IMR-90 (cell line): Measurements from ENCODE around the gene SHC4. TPM values are rescaled to one million over a fixed set of nuclear protein-coding genes. Genes with fewer than 3 reads are reported as not detected.

Source experiments
- ATAC-seq: fragments of 200-7000 bp; cut with Tn5 transposase; 2 replicates; pipeline ENCODE4 v1.9.1; 2020; ENCODE audit warnings: low read depth, mild to moderate bottlenecking, moderate library complexity
- BruUV-seq: library from RNA; stranded (reverse); fragments of 400-500 nt; replicated peaks from 2 replicates; lab custom pipeline; 2021; lab: Mats Ljungman, UMichigan
- CTCF ChIA-PET: fragments of 300-600 bp; formaldehyde crosslinking; extraction: SDS; loops from one replicate; lab custom pipeline; 2021; ENCODE audit warnings: antibody characterized with exemption; lab: Yijun Ruan, JAX
- POLR2A ChIA-PET: fragments of 300-600 bp; sonication (Branson Sonifier 250); formaldehyde crosslinking; loops from one replicate; lab custom pipeline; 2022; ENCODE audit warnings: antibody characterized with exemption; ENCODE audit not compliant: unreplicated experiment; lab: Charles Lee
- DNase-seq: peaks from one replicate; pipeline ENCODE4 v3.0.0; 2013
- H2AFZ ChIP-seq: replicated peaks from 2 replicates; pipeline ENCODE3; 2013; ENCODE audit warnings: low read length, mild to moderate bottlenecking; ENCODE audit not compliant: poor library complexity
- H2AK5ac ChIP-seq: 2 replicates; pipeline ENCODE4 v1.6.1; 2013; ENCODE audit warnings: low read depth, low read length, inconsistent platforms
- H2AK9ac ChIP-seq: replicated peaks from 2 replicates; pipeline ENCODE3; 2013; ENCODE audit warnings: mild to moderate bottlenecking, low read depth, low read length, moderate library complexity; ENCODE audit not compliant: poor library complexity
- H2BK120ac ChIP-seq: 2 replicates; pipeline ENCODE4 v1.6.1; 2013; ENCODE audit warnings: low read depth, low read length, inconsistent platforms
- H2BK15ac ChIP-seq: 3 replicates; pipeline ENCODE4 v1.6.1; 2013; ENCODE audit warnings: low read depth, low read length, inconsistent platforms
- H2BK20ac ChIP-seq: 2 replicates; pipeline ENCODE4 v1.6.1; 2013; ENCODE audit warnings: low read depth, mild to moderate bottlenecking, inconsistent platforms, low read length, moderate library complexity
- H2BK5ac ChIP-seq: 2 replicates; pipeline ENCODE4 v1.6.1; 2013; ENCODE audit warnings: mild to moderate bottlenecking, low read depth, low read length, inconsistent platforms; ENCODE audit not compliant: poor library complexity, severe bottlenecking
- H3K14ac ChIP-seq: replicated peaks from 2 replicates; pipeline ENCODE4 v1.6.1; 2013; ENCODE audit warnings: low read depth, low read length, inconsistent platforms
- H3K18ac ChIP-seq: 2 replicates; pipeline ENCODE4 v1.6.1; 2013; ENCODE audit warnings: low read depth, low read length, control low read depth
- H3K23ac ChIP-seq: 2 replicates; pipeline ENCODE4 v1.6.1; 2013; ENCODE audit warnings: low read depth, low read length, inconsistent platforms
- H3K27ac ChIP-seq: 2 replicates; pipeline ENCODE4 v1.5.1; 2013; ENCODE audit warnings: mild to moderate bottlenecking, control low read depth, low read length; ENCODE audit not compliant: insufficient read depth
- H3K27me3 ChIP-seq: 2 replicates; pipeline ENCODE4 v1.6.1; 2013; ENCODE audit warnings: low read length; ENCODE audit not compliant: control insufficient read depth, insufficient read depth
- H3K36me3 ChIP-seq: 2 replicates; pipeline ENCODE4 v1.6.1; 2013; ENCODE audit warnings: low read length, mixed read lengths; ENCODE audit not compliant: control insufficient read depth, insufficient read depth
- H3K4ac ChIP-seq: 2 replicates; pipeline ENCODE4 v1.6.1; 2013; ENCODE audit warnings: low read depth, low read length, inconsistent platforms
- H3K4me1 ChIP-seq: 2 replicates; pipeline ENCODE4 v1.6.1; 2013; ENCODE audit warnings: low read length, mixed read lengths; ENCODE audit not compliant: control insufficient read depth, insufficient read depth
- H3K4me2 ChIP-seq: 2 replicates; pipeline ENCODE4 v1.6.1; 2013; ENCODE audit warnings: low read depth, mild to moderate bottlenecking, control low read depth, low read length, moderate library complexity
- H3K4me3 ChIP-seq: 2 replicates; pipeline ENCODE4 v1.5.1; 2013; ENCODE audit warnings: low read depth, mild to moderate bottlenecking, control low read depth, low read length, moderate library complexity; ENCODE audit not compliant: insufficient read depth
- H3K56ac ChIP-seq: 2 replicates; pipeline ENCODE4 v1.6.1; 2013; ENCODE audit warnings: low read length, inconsistent platforms; ENCODE audit not compliant: insufficient read depth; ENCODE audit errors: extremely low read depth
- H3K79me1 ChIP-seq, 2 experiments: 2 replicates each; pipeline ENCODE4 v1.6.1; 2013; ENCODE audit warnings: low read length in 2 of 2, inconsistent platforms in 1 of 2, low read depth in 1 of 2
- H3K9ac ChIP-seq: 2 replicates; pipeline ENCODE4 v1.6.1; 2013; ENCODE audit warnings: low read depth, low read length, control low read depth
- H3K9me1 ChIP-seq: 2 replicates; pipeline ENCODE4 v1.6.1; 2013; ENCODE audit warnings: low read length, inconsistent platforms; ENCODE audit not compliant: insufficient read depth
- H3K9me3 ChIP-seq: 2 replicates; pipeline ENCODE4 v1.6.1; 2013; ENCODE audit warnings: low read length; ENCODE audit not compliant: control insufficient read depth, insufficient read depth
- H4K20me1 ChIP-seq: 2 replicates; pipeline ENCODE4 v1.6.1; 2013; ENCODE audit warnings: low read length, inconsistent platforms; ENCODE audit not compliant: insufficient read depth
- H4K5ac ChIP-seq: 2 replicates; pipeline ENCODE4 v1.6.1; 2013; ENCODE audit warnings: mild to moderate bottlenecking, low read depth, low read length, control low read depth
- H4K8ac ChIP-seq, 2 experiments: 2 replicates each; pipeline ENCODE4 v1.6.1; 2013; ENCODE audit warnings: low read depth in 2 of 2, low read length in 2 of 2, control low read depth in 1 of 2, inconsistent platforms in 1 of 2
- H4K91ac ChIP-seq: 2 replicates; pipeline ENCODE4 v1.6.1; 2013; ENCODE audit warnings: low read depth, low read length, inconsistent platforms; ENCODE audit not compliant: insufficient read depth
- BHLHE40 ChIP-seq: fragments of 150-350 bp; IDR thresholded peaks from 2 replicates; pipeline ENCODE4 v1.6.1; 2016; ENCODE audit warnings: mild to moderate bottlenecking, low read depth, low read length
- CEBPB ChIP-seq: IDR thresholded peaks from 2 replicates; pipeline ENCODE4 v1.6.1; 2012; ENCODE audit warnings: low read depth, low read length, improper control_type of control experiment
- CHD1 ChIP-seq: IDR thresholded peaks from 2 replicates; pipeline ENCODE4 v1.6.1; 2012; ENCODE audit warnings: low read depth, low read length, improper control_type of control experiment
- FOS ChIP-seq: fragments of 150-350 bp; IDR thresholded peaks from 2 replicates; pipeline ENCODE4 v1.6.1; 2016; ENCODE audit warnings: low read depth, low read length
- MAFK ChIP-seq: IDR thresholded peaks from 2 replicates; pipeline ENCODE4 v1.6.1; 2012; ENCODE audit warnings: low read depth, low read length, improper control_type of control experiment
- MAZ ChIP-seq: IDR thresholded peaks from 2 replicates; pipeline ENCODE4 v1.6.1; 2012; ENCODE audit warnings: low read depth, mild to moderate bottlenecking, low read length, improper control_type of control experiment, moderate library complexity, borderline replicate concordance
- MXI1 ChIP-seq: IDR thresholded peaks from 2 replicates; pipeline ENCODE4 v1.6.1; 2012; ENCODE audit warnings: low read depth, mild to moderate bottlenecking, low read length, moderate library complexity, borderline replicate concordance
- NFE2L2 ChIP-seq: fragments of 150-350 bp; IDR thresholded peaks from 2 replicates; pipeline ENCODE4 v1.6.1; 2016; ENCODE audit warnings: low read depth, mild to moderate bottlenecking, low read length
- POLR2A ChIP-seq: IDR thresholded peaks from 2 replicates; pipeline ENCODE4 v1.6.1; 2012; ENCODE audit warnings: mild to moderate bottlenecking, low read depth, low read length
- RAD21 ChIP-seq: IDR thresholded peaks from 2 replicates; pipeline ENCODE4 v1.6.1; 2012; ENCODE audit warnings: low read length, improper control_type of control experiment
- RCOR1 ChIP-seq: IDR thresholded peaks from 2 replicates; pipeline ENCODE4 v1.6.1; 2012; ENCODE audit warnings: mild to moderate bottlenecking, low read length, improper control_type of control experiment; ENCODE audit not compliant: insufficient replicate concordance
- RFX5 ChIP-seq: IDR thresholded peaks from 2 replicates; pipeline ENCODE4 v1.8.0; 2012; ENCODE audit warnings: low read depth, mild to moderate bottlenecking, low read length, moderate library complexity
- SMC3 ChIP-seq: fragments of 150-350 bp; IDR thresholded peaks from 2 replicates; pipeline ENCODE4 v1.6.1; 2016; ENCODE audit warnings: low read depth, mild to moderate bottlenecking, antibody characterized with exemption, low read length, moderate library complexity
- WGBS, 2 experiments: methylation state at CpG; one replicate each; pipeline versions ENCODE4 v1.1.5 to v1.1.7; 2013; ENCODE audit warnings: missing lambda C conversion rate in 2 of 2; ENCODE audit not compliant: insufficient read length in 1 of 2; ENCODE audit errors: extremely low coverage in 2 of 2; 5-methylcytosine and 5-hydroxymethylcytosine counted together
- dilution Hi-C: fragments of 300-500 bp; cut with HindIII; formaldehyde crosslinking; loops from one replicate; pipeline ENCODE4 v1.14.3; 2018; ENCODE audit warnings: low sequenced_read_pairs; ENCODE audit not compliant: unreplicated experiment
- in situ Hi-C: fragments of 300-500 bp; cut with MboI; formaldehyde crosslinking; loops from 3 replicates; pipeline ENCODE4 v1.14.3; 2019; ENCODE audit warnings: low sequenced_read_pairs, inconsistent platforms, mixed read lengths
- intact Hi-C: fragments of 100-400 bp; cut with micrococcal nuclease; formaldehyde crosslinking; loops from 2 replicates; pipeline ENCODE4 v1.10.0; 2022
- polyA plus RNA-seq, 3 experiments: library from polyadenylated mRNA; depleted of rRNA; stranded (reverse); fragments of >200 nt; gene quantifications; 2 replicates each; pipeline ENCODE4 v1.2.3, GENCODE V29; 2012; ENCODE audit warnings: low replicate concordance in 1 of 3
- total RNA-seq: library from RNA; depleted of rRNA; stranded (reverse); fragments of >200 nt; gene quantifications from 2 replicates; pipeline ENCODE4 v1.2.3, GENCODE V29; 2012
- TF ChIP-seq, protein P1 (sequence below): conservative IDR thresholded peaks from 2 replicates; pipeline ENCODE4 v1.5.1; 2012; ENCODE audit warnings: mild to moderate bottlenecking, low read depth, low read length, improper control_type of control experiment
- TF ChIP-seq, protein P2 (sequence below): fragments of 150-350 bp; IDR thresholded peaks from 2 replicates; pipeline ENCODE4 v1.6.1; 2017; ENCODE audit warnings: mild to moderate bottlenecking, antibody characterized with exemption, low read length, low read depth
- TF ChIP-seq, protein P3 (sequence below): fragments of 150-350 bp; IDR thresholded peaks from 2 replicates; pipeline ENCODE4 v1.6.1; 2016; ENCODE audit warnings: low read depth, mild to moderate bottlenecking, low read length, moderate library complexity, borderline replicate concordance

The SHC4 gene
- total and polyA plus RNA-seq, 2 of the 4 experiments (the other 2 are of a cell fraction) = 0.91 to 2.7 TPM

DNA sequence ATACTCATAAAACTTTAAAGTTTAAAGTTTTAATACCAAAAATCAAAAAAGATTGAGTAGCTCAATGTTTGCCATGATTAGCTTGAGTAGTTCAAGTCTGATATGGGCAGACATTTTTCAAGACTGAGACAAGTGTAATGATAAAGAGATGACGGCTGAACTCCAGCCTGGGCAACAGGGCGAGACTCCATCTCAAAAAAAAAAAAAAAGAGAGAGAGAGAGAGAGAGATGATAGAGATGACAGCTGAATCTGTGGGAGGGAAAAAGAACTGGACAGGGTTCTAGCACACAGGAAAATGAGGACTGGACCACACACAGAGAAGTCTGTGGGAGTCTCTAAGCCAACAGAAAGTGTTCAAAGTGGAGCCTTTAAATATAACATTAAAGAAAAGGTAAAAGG is 178.0 kb downstream of the SHC4 start:
- no peak for ATAC-seq
- Histone ChIP-seq H2BK20ac (no peak overlapping the region), H3K18ac (no peak overlapping the region), H4K91ac (no peak overlapping the region), H2AFZ (no peak overlapping the region), H3K27me3 (no peaks in the 10 kb centered on the region), H3K23ac (no peak overlapping the region), H3K56ac (no peak overlapping the region), H3K4me2 (no peak overlapping the region), H2AK9ac (no peak overlapping the region), H2AK5ac (no peak overlapping the region), H2BK120ac (no peak overlapping the region), H2BK15ac (no peak overlapping the region), H3K9me1 (no peaks in the 10 kb centered on the region), H3K27ac (no peak overlapping the region), H3K9ac (no peak overlapping the region), H4K8ac (no peak overlapping the region), H3K4me1 (peaks cover 2% of the 10 kb centered on the region; the same call in 1 of the 2 replicates), H3K14ac (no peak overlapping the region), H3K9me3 (no peaks in the 10 kb centered on the region), H2BK5ac (no peak overlapping the region), H3K36me3 (peaks cover 11% of the 10 kb centered on the region), H4K5ac (no peak overlapping the region), H3K79me1 (peaks cover 0 to 8% of the 10 kb centered on the region in 2 experiments; a peak in 2 of 4 replicates), H3K4ac (no peak overlapping the region), H4K20me1 (no peaks in the 10 kb centered on the region), H3K4me3 (no peak overlapping the region)
- WGBS, 2 experiments = 50% methylated on average over 2 of the region's 2 CpGs; no CpG with 5 or more reads in 1 of the 2 experiments
- no peak for DNase-seq
- CTCF ChIA-PET = interaction anchor here (1.0 kb wide), 1 partner anchor 15 kb away, joined by 4 read pairs; no protein-coding TSS in a partner anchor
- dilution Hi-C loops (no loop called here), in situ Hi-C loops (no loop called here), intact Hi-C loops (loop anchor here (5.0 kb wide), 1 partner anchor 38 kb away; no protein-coding TSS in a partner anchor)
- no TSS peak for BruUV-seq
- TF ChIP-seq CHD1 (no peak), NFE2L2 (no peak), MAFK (no peak), POLR2A (no peak), RCOR1 (no peak), MAZ (no peak), BHLHE40 (no peak), RAD21 (no peak), SMC3 (no peak), FOS (no peak), RFX5 (no peak), CEBPB (no peak), MXI1 (no peak)
- TF ChIP-seq, protein P1, sequence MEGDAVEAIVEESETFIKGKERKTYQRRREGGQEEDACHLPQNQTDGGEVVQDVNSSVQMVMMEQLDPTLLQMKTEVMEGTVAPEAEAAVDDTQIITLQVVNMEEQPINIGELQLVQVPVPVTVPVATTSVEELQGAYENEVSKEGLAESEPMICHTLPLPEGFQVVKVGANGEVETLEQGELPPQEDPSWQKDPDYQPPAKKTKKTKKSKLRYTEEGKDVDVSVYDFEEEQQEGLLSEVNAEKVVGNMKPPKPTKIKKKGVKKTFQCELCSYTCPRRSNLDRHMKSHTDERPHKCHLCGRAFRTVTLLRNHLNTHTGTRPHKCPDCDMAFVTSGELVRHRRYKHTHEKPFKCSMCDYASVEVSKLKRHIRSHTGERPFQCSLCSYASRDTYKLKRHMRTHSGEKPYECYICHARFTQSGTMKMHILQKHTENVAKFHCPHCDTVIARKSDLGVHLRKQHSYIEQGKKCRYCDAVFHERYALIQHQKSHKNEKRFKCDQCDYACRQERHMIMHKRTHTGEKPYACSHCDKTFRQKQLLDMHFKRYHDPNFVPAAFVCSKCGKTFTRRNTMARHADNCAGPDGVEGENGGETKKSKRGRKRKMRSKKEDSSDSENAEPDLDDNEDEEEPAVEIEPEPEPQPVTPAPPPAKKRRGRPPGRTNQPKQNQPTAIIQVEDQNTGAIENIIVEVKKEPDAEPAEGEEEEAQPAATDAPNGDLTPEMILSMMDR = no peak
- TF ChIP-seq, protein P2, sequence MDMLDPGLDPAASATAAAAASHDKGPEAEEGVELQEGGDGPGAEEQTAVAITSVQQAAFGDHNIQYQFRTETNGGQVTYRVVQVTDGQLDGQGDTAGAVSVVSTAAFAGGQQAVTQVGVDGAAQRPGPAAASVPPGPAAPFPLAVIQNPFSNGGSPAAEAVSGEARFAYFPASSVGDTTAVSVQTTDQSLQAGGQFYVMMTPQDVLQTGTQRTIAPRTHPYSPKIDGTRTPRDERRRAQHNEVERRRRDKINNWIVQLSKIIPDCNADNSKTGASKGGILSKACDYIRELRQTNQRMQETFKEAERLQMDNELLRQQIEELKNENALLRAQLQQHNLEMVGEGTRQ = no peak
- TF ChIP-seq, protein P3, sequence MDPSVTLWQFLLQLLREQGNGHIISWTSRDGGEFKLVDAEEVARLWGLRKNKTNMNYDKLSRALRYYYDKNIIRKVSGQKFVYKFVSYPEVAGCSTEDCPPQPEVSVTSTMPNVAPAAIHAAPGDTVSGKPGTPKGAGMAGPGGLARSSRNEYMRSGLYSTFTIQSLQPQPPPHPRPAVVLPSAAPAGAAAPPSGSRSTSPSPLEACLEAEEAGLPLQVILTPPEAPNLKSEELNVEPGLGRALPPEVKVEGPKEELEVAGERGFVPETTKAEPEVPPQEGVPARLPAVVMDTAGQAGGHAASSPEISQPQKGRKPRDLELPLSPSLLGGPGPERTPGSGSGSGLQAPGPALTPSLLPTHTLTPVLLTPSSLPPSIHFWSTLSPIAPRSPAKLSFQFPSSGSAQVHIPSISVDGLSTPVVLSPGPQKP = no peak
- POLR2A ChIA-PET = no interaction called here
